Activated naive CD4-positive, alpha-beta T cell treated with anti-CD3 and anti-CD28 coated beads for 36 hours (primary cell): ENCODE data around the gene PPP3CA. TPM values are rescaled to one million over a fixed set of nuclear protein-coding genes. Genes with fewer than 3 reads are reported as not detected.

Experiments
- CTCF ChIA-PET: fragments of 350-600 bp; sonication (Branson Sonifier 250); formaldehyde crosslinking; loops from one replicate; lab custom pipeline; 2021; ENCODE audit warnings: antibody characterized with exemption; lab: Charles Lee
- DNase-seq: peaks from one replicate; pipeline ENCODE4 v3.0.0-alpha.2; 2020
- H3K27ac Mint-ChIP-seq: one replicate; pipeline ENCODE4 v1.8.0; 2021; ENCODE audit warnings: mild to moderate bottlenecking, mixed read lengths
- H3K27me3 Mint-ChIP-seq: one replicate; pipeline ENCODE4 v1.8.0; 2021; ENCODE audit warnings: low read depth, mixed read lengths
- H3K36me3 Mint-ChIP-seq: one replicate; pipeline ENCODE4 v1.8.0; 2021; ENCODE audit warnings: low read depth, mixed read lengths
- H3K4me1 Mint-ChIP-seq: one replicate; pipeline ENCODE4 v1.8.0; 2021; ENCODE audit warnings: low read depth, mixed read lengths
- H3K4me3 Mint-ChIP-seq: one replicate; pipeline ENCODE4 v1.8.0; 2021; ENCODE audit warnings: mild to moderate bottlenecking, moderate library complexity, mixed read lengths
- H3K9me3 Mint-ChIP-seq: one replicate; pipeline ENCODE4 v1.8.0; 2021; ENCODE audit warnings: mixed read lengths
- intact Hi-C: fragments of 100-400 bp; cut with micrococcal nuclease; formaldehyde crosslinking; loops from one replicate; pipeline ENCODE4 v1.15.1; 2023
- total RNA-seq, 2 experiments: library from RNA; stranded (reverse); gene quantifications; one replicate each; pipeline ENCODE4 v1.2.3, GENCODE V29; 2021

Gene PPP3CA
- total RNA-seq, 2 experiments from 2014 or later: 2.4 to 3.4 TPM

DNA sequence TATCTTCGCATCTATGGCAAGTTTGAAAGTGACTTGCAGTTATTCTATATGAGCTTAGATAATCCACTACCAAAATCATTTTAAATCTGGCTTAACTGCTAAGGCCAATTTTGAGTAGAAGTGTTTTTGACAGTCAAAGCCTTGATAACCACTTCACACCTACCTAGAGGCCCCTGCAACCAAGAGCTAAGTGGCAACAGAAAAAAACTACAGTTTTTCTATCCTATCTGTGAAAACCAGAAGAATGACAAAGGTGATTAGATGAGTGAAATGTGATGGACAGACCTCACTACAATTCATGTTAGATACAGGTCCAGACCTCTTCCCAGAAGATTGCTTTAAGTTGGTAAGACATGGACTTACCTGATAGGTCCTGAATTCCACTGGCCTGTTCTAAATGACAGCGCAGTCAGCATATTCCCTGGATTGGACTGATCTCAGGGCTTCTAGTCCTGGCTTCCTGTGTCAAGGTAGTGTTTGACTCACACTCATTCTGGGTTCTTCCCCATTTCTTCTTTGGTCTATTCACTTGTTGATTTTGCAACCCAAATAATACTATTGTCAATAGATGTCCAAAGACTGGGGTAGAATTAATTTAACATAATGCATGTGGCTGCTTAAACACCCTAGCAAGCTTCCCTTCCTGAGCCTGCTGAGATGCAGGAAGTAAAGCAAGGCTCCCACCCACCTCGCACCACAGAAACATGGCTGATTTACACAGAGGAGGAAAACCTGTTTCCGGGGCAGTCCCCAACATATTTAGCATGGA is 65.1 kb downstream of the PPP3CA start:
- Mint-ChIP-seq H3K4me1 (peaks cover 42% of the 10 kb centered on the region), H3K36me3 (no peaks in the 10 kb centered on the region), H3K9me3 (no peaks in the 10 kb centered on the region), H3K4me3 (no peak overlapping the region), H3K27me3 (no peaks in the 10 kb centered on the region), H3K27ac (no peak overlapping the region)
- DNase-seq: peak; percentile 72
- intact Hi-C loops: loop anchor here (1.0 to 5.0 kb wide), 6 partner anchors 21 to 261 kb away; partner anchors contain the start of gene PPP3CA
- CTCF ChIA-PET: interaction anchor here (1.2 kb wide), 1 partner anchor 472 kb away, joined by 3 read pairs; no protein-coding TSS in a partner anchor

DNA sequence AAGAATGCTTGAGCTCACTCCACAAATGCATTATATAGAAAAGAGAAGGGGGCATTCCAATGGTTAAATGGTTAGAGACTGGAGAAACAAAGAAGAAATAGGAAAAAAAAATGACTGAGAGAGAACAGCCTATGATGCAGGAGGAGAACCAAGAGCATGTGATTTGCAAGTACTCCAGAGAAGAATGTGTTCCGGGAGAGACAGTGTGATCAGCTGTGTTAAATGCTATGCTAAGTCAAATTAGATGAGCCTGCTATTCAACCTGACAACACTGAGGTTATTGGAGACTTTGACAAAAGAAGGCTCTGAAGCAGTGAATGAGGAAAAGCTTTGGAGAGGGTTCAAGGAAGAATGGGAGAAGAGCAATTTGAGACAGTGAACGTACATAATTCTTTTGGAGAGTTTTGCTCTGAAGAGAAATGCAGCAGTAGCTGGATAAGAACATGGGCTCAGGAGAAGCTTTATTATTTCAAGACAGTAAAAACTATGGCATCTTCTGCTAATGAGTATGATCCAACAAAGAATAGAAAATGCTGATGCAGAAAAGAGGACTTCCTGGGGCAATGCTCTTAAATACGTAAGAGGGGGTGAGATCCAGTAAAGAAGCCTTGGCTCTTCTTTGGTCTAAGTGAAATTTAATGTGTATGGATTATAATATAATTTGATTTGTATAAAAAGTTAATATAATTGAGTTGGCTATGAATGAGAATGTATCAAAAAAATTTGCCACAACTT is 66.3 kb downstream of the PPP3CA start:
- H3K4me1 Mint-ChIP-seq: peaks cover 43% of the 10 kb centered on the region
- CTCF ChIA-PET: interaction anchor here (1.2 kb wide), 1 partner anchor 474 kb away, joined by 3 read pairs; no protein-coding TSS in a partner anchor

DNA sequence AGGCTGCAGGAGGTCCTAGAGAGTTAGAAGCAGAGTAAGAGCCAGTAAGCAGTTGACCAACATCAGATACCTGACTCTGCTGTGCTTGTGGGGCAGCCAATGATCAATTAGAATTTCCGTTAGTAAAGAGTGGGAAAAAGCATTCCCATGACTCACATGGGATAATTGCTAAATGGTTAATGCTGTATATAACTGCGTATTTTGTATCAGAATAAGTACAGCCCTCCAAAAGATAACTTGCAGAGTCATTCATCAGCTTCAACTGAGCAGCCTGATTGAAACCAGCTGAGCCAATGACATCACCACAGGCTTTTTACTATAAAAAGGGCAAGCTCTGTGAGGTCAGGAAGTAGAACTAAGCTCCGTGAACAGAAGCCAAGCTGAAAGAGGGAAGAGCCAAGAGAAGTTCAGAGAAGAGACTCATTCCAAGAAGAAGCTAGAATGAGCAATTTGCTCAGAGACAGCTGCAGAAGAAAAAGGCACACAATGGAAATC is 67.9 kb downstream of the PPP3CA start:
- Mint-ChIP-seq H3K27ac (no peak overlapping the region), H3K36me3 (no peaks in the 10 kb centered on the region), H3K27me3 (no peaks in the 10 kb centered on the region), H3K4me3 (peak overlapping the region; percentile 38), H3K9me3 (no peaks in the 10 kb centered on the region), H3K4me1 (peaks cover 44% of the 10 kb centered on the region)
- intact Hi-C loops: no loop called here
- peak; percentile 52 for DNase-seq
- CTCF ChIA-PET: no interaction called here

More for the DNA sequence above, 66.3 kb downstream of the PPP3CA start:
- Mint-ChIP-seq H3K27ac (no peak overlapping the region), H3K9me3 (no peaks in the 10 kb centered on the region), H3K27me3 (no peaks in the 10 kb centered on the region), H3K4me3 (no peak overlapping the region), H3K36me3 (no peaks in the 10 kb centered on the region)
- intact Hi-C loops: loop anchor here (5.0 kb wide), 1 partner anchor 246 kb away; no protein-coding TSS in a partner anchor
- no peak for DNase-seq

- no peak for DNase-seq
- H3K27ac Mint-ChIP-seq: no peak overlapping the region
- H3K4me1 Mint-ChIP-seq: peaks cover 31% of the 10 kb centered on the region
- no peaks in the 10 kb centered on the region for H3K36me3 Mint-ChIP-seq
- CTCF ChIA-PET: interaction anchor here (0.6 kb wide), 1 partner anchor 1150 kb away, joined by 4 read pairs; no protein-coding TSS in a partner anchor
- no peaks in the 10 kb centered on the region for H3K27me3 Mint-ChIP-seq
- intact Hi-C loops: no loop called here
- H3K9me3 Mint-ChIP-seq: no peaks in the 10 kb centered on the region
- H3K4me3 Mint-ChIP-seq: no peak overlapping the region
These were observed 69.7 kb downstream of the PPP3CA start for GRCh38 chr4:101277671-101278070.

- Mint-ChIP-seq H3K4me3 (no peak overlapping the region), H3K4me1 (peaks cover 21% of the 10 kb centered on the region), H3K9me3 (no peaks in the 10 kb centered on the region), H3K36me3 (no peaks in the 10 kb centered on the region), H3K27ac (no peak overlapping the region), H3K27me3 (no peaks in the 10 kb centered on the region)
- CTCF ChIA-PET: no interaction called here
- DNase-seq: no peak
- intact Hi-C loops: no loop called here
These were observed 70.7 kb downstream of the PPP3CA start for GRCh38 chr4:101276661-101277060.

DNA sequence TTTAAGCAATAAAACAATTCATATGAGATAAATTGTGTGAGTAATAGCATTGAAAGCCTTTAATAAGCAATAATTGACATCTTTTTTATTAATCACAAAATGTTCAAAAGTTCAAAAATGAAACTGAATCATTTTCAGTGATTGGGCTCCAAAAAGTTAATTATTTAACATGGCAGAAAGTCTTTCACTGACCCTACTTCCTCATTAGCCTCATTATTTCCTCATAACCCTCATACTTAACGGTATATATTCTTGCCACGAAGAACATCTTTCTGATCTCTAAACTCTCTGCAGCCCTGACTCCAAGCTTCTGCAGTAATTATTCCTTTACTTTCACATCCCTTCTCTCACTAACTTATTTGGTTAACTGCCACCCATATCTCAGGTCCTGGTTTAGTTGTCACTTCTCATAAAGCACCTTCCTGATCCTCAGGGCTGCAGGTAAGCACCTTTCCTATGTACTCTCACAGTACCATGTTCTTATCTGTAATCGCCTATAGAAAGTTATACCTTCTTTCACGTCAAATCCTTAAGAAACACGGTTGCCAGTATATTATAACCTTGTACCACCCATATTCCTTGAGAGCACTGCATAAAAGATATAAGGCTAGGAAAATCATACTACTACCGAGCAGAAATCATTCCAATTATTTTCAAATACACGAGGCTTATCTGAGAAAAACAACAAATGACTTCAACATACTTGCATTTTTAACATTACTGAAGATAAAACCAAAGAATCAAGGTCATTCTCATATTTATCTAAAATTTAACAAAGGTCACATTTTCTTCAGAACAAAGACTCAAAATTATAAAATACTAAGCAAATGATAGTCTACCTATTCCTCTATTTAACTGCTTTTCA is 72.2 kb downstream of the PPP3CA start:
- no peaks in the 10 kb centered on the region for H3K9me3 Mint-ChIP-seq
- no peak overlapping the region for H3K27ac Mint-ChIP-seq
- DNase-seq: no peak
- CTCF ChIA-PET: no interaction called here
- H3K27me3 Mint-ChIP-seq: no peaks in the 10 kb centered on the region
- H3K36me3 Mint-ChIP-seq: no peaks in the 10 kb centered on the region
- H3K4me3 Mint-ChIP-seq: no peak overlapping the region
- intact Hi-C loops: no loop called here
- H3K4me1 Mint-ChIP-seq: peaks cover 16% of the 10 kb centered on the region

DNA sequence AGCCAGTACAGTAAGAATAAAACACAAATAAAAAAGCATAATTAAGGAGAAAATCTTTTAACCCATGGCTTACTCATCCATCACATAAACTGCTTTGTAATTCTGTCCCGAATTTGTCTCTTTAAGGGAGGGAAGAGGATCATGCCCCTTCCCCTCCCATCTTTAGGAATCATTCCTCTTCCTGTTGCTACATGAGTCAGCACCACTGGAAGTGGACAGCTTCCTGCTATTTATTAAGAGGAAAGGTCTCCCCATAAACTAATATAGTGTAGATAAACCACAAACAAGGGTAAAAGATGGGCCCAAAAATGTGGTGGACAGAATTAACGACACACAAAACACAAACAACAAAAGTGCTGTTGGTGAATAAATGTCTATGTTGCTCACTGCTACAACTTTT is 75.8 kb downstream of the PPP3CA start:
- CTCF ChIA-PET: no interaction called here
- Mint-ChIP-seq H3K4me3 (no peak overlapping the region), H3K27me3 (no peaks in the 10 kb centered on the region), H3K9me3 (no peaks in the 10 kb centered on the region), H3K27ac (no peak overlapping the region), H3K36me3 (no peaks in the 10 kb centered on the region), H3K4me1 (peaks cover 4% of the 10 kb centered on the region)
- intact Hi-C loops: no loop called here
- DNase-seq: no peak

GRCh38 chr4:101269682-101270081 is 77.6 kb downstream of the PPP3CA start:
- H3K36me3 Mint-ChIP-seq: no peaks in the 10 kb centered on the region
- intact Hi-C loops: no loop called here
- H3K4me3 Mint-ChIP-seq: no peak overlapping the region
- no peaks in the 10 kb centered on the region for H3K27me3 Mint-ChIP-seq
- CTCF ChIA-PET: no interaction called here
- no peak for DNase-seq
- H3K4me1 Mint-ChIP-seq: peaks cover 7% of the 10 kb centered on the region
- H3K27ac Mint-ChIP-seq: no peak overlapping the region
- H3K9me3 Mint-ChIP-seq: no peaks in the 10 kb centered on the region

GRCh38 chr4:101265816-101266172 is 81.5 kb downstream of the PPP3CA start:
- Mint-ChIP-seq H3K4me3 (no peak overlapping the region), H3K4me1 (peaks cover 15% of the 10 kb centered on the region)
- intact Hi-C loops: no loop called here

GRCh38 chr4:101264993-101265815 is 82.1 kb downstream of the PPP3CA start:
- Mint-ChIP-seq H3K27me3 (no peaks in the 10 kb centered on the region), H3K4me1 (peaks cover 19% of the 10 kb centered on the region), H3K27ac (no peak overlapping the region), H3K4me3 (no peak overlapping the region), H3K9me3 (no peaks in the 10 kb centered on the region), H3K36me3 (no peaks in the 10 kb centered on the region)
- no peak for DNase-seq
- intact Hi-C loops: no loop called here
- CTCF ChIA-PET: no interaction called here

More at GRCh38 chr4:101265816-101266172, 81.5 kb downstream of the PPP3CA start:
- no peak for DNase-seq
- Mint-ChIP-seq H3K27me3 (no peaks in the 10 kb centered on the region), H3K9me3 (no peaks in the 10 kb centered on the region), H3K36me3 (no peaks in the 10 kb centered on the region), H3K27ac (no peak overlapping the region)
- CTCF ChIA-PET: no interaction called here

GRCh38 chr4:101264512-101264911 is 82.8 kb downstream of the PPP3CA start:
- Mint-ChIP-seq H3K9me3 (no peaks in the 10 kb centered on the region), H3K36me3 (no peaks in the 10 kb centered on the region), H3K4me1 (peaks cover 25% of the 10 kb centered on the region), H3K4me3 (no peak overlapping the region), H3K27me3 (no peaks in the 10 kb centered on the region), H3K27ac (no peak overlapping the region)
- intact Hi-C loops: no loop called here
- CTCF ChIA-PET: no interaction called here
- no peak for DNase-seq
